ENCODE data around the gene PRPF8.
A peak's percentile ranks its signal among the peaks of the same experiment; 100 is the strongest.
"Not testable (repeated sequence)": the region's sequence is repeated elsewhere in the genome, so short reads cannot be mapped to it uniquely, and the experiment has no call there.

The PRPF8 gene

DNA sequence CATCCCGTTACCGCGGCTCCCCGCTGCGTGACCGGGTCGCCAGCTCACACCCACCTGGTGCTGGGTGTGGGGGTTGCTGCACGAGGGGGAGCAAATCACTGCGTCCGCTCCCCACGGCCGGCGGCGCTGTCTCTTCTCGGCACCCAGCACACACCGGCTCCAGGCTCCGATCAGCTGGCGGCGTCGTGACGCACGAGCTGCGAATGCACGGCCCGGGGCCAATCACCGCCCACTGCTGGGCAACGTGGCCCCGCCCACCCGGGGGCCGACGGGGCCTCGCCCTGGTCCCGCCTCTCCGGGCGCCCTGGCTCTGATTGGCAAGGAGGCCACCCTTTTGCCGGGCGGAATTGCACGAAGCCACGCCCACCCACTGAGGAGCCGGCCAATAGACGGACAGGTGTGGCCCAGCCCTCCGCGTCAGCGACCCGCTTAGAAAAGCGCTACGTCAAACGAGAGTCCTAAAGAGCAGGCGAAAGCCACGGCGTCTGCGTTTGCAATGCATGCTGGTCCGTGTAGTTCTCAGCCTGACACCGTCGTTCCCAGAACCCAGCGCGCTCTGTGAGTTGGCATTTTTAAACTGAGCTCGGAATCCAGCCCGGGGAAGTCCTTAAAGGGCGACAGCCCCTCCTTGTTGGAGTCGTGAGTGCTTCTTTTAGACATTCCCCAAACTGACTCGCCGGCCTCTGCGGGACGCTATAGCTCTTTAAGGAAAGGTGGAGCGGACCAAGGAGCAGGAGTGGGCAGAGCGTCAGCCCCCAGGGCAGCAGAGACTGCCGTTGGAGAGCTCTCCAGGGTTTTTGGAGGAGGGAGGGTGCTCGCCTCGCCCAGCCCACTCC, 31.6 kb upstream of the PRPF8 start:
- peak; percentile 100 for DNase-seq

GRCh38 chr17:1715803-1716075, 31.1 kb upstream of the PRPF8 start:
- DNase-seq = no peak

DNA sequence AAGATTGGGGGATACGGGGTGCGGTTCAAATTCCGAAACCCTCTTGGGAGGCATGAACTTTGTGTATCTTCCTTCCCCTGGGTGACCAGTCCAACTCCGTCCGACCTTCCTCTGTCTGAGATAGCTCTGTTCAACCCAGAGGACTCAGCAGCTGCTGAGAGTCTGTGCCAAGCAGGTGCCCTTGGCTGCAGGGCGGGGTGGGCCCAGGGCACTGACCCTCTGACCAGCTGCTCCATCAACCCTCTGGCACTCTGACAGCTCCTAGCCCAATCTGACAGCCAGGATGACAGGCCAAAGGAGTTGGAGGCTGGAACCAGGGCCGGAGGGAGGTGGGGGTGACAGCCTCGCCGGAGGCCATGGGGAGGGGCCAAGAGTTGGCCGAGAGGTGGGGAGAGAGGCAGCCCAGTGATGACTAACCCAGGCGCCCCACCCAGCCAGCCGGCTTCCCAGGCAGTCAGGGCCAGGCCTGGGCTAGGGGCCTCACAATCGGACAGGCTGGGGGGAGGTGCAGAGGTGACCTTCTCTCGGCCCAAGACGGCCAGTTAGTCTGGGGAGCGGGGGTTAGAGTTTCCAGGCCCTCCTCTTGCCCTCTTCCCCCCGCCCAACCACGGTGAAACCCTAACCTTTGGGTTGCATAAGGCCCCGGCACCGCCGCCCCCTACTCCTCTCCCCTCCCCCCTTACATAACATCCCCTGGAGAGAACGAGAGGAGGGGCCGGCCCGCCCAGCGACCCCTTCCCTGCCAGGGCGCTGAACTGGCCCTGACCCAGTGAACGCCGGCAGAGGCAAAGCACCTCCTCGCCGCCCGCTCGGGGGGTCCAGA, 30.5 kb upstream of the PRPF8 start:
- DNase-seq = peak; percentile 84

GRCh38 chr17:1714427-1714979, 29.8 kb upstream of the PRPF8 start:
- peak; percentile 93 for DNase-seq

GRCh38 chr17:1713878-1714426, 29.3 kb upstream of the PRPF8 start:
- no peak for DNase-seq

DNA sequence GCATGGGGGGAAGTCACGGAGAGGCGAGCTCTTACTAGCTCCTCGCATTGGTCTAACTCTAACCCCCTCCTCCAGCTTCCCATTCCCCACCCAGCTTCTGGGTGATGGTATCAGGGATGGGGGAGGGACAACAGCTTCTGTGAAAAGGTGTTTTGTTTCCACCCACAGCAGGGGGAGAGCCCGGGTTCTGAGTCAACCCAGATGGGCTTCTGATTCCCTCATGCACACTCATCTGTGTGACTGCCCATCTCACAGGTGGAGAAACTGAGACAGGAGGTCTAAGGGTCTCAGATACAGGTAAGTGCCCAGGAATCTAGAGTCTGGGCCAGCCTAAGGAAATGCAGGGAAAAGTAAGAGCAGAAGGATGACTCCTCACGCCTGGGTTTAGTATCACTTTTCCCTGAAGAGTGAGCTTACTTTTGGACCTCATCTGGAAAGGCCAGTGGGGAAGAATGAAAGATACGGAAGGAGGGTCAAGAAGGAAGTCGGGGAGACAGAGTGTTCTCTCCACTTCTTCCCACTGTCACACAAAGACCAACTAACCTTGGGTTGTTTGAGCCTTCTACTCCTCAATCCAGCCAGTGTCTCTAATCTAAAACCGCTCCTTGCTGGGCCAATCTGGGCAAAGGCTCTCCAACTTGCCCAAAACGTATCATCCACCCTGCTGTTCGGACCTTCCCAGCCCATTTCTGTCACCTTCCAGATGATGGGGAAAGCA, 28.7 kb upstream of the PRPF8 start:
- DNase-seq = no peak

- no peak for DNase-seq
Measured at GRCh38 chr17:1712271-1712670, 27.6 kb upstream of the PRPF8 start.

GRCh38 chr17:1711804-1712203, 27.1 kb upstream of the PRPF8 start:
- DNase-seq = no peak

DNA sequence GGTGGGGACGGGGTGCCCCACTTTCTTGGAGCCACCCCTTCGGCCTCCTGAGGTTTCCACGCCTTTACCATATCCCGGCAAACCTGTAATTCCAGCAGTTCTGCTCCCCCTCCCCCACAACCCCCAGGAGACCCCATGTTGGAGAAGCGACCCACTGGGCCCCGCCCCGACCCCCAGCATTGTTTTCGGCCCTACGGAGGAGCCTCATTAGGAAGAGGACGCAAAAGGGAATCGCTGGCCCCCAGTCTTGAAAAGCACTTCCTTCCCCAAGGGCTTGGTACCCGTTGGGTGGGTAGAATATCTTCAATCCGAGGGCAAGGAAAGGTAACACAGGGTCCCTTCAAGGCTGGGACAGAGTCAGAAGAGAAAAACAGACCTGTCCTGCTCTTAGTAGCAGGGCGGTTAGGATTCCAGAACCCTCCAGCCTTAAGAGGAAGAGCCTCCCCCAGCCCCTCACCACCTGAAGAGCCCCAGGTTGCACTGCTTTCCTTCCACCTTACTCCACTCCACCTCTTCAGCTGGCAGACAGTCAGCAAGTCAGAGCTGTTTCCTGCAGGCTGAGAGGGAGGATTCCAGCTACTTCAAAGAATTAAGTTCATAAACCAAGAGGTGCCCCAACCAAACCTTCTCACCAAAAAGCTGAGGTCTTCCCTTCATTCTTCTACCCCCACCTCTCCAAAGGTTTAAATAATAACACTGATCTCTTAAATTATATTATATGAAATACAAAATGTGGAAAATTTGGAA, 26.3 kb upstream of the PRPF8 start:
- no peak for DNase-seq

DNA sequence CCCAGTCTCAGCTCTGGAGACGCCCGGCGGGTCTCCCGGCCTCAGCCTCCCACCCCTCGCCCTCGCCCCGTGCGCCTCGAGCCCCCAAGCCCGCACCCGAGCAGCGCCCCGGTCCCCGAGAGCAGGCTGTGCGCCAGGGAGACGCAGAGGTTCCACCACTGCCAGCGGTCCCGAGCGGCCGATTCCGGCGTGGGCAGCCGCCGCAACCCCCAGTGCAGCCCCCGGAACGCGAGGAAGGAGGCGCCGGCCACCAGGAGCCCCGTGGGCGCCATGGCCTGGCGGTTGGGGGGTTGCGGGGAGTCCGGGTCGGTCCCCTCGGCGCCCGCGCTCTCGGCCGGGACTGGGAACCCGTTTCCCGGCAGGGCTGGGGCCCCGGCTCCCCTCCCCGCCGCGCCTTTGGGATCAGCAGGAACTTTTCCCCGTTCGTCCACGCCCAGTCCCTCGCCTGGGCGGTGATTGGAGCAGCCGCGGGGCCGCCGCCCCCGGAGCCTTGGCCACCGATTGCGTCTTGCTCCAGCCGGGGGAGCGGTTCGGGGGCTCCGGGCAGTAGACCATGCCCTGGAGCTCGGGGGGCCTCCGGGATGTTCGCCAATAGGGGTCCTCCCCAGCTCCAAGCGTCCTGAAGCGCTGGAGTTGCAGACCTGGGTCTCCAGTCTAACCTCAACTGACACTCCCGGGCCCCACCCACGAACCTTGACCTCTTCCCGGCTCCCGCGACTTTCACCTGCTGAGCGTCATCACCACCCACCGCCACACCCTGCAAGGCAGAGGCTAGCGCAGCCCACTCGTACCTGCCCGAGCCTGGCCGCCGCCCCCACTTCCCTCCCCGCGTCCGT, 25.5 kb upstream of the PRPF8 start, which contains the start of gene TLCD2:
Gene TLCD2, minus strand, starts transcription at position 407 of the 836 bp plus-strand sequence. Its CDS starts 135 bp downstream, at position 272.
- peak; percentile 16 for DNase-seq

DNA sequence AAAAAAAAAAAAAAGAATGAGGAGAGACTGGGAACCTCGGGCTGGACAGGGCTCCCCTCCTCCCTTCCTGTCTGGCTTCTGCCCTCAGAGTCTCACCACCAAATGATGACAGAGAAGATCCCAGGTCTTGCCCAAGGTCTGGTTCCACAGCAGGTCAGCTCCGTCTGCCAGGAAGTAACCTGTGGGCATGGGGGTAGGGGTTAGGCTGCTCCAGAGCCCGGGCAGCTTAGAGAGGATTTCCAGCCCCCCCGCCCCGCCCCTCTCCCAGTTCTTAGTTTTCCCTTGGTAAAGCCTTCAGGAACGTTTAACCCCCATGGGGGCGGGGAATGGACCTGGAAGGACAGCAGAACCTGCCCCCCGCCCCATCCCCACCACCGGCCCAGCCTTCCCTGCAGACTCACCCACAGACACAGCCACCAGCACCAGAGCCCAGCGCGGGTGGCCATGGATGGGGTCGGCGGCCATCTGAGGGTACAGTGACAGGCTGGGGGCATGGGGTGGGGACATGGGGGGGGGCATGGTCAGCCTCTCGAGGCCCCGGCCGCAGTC, 24.8 kb upstream of the PRPF8 start:
- no peak for DNase-seq

GRCh38 chr17:1708791-1709346, 24.2 kb upstream of the PRPF8 start:
- not testable (repeated sequence) for DNase-seq

GRCh38 chr17:1707107-1707506, 22.4 kb upstream of the PRPF8 start:
- DNase-seq = no peak

GRCh38 chr17:1705004-1705403, 20.3 kb upstream of the PRPF8 start:
- DNase-seq = no peak

GRCh38 chr17:1703063-1703462, 18.4 kb upstream of the PRPF8 start:
- no peak for DNase-seq

- not testable (repeated sequence) for DNase-seq
Measured at GRCh38 chr17:1699891-1700290, 15.2 kb upstream of the PRPF8 start.

- DNase-seq = no peak
Measured at GRCh38 chr17:1697681-1698080, 13.0 kb upstream of the PRPF8 start.

DNA sequence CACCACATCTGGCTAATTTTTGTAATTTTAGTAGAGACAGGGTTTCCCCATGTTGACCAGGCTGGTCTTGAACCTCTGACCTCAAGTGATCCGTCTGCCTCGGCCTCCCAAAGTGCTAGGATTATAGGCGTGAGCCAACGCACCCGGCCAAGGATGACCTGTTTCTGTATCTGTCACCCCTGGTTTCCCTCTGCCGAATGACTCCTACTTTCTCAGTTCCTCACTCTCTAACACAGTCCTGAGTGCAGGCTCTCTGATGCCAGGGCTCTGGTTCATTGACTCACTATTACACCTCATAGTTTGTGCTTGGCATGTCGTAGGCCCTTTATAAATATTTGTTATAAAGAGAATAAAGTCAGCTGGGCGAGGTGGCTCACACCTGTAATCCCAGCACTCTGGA, 10.7 kb upstream of the PRPF8 start:
- no peak for DNase-seq

- no peak for DNase-seq
Measured at GRCh38 chr17:1693339-1693738, 8.7 kb upstream of the PRPF8 start.

- DNase-seq = no peak
Measured at GRCh38 chr17:1690544-1691221, 6.0 kb upstream of the PRPF8 start.
